Ishikawa (cell line): ENCODE data around the gene ZFX.

Source experiments
- CEBPB ChIP-seq: IDR thresholded peaks from 2 replicates; pipeline ENCODE4 v1.6.1; 2012
- CREB1 ChIP-seq: IDR thresholded peaks from 2 replicates; pipeline ENCODE4 v1.6.1; 2012; ENCODE audit warnings: low read depth
- EGR1 ChIP-seq: IDR thresholded peaks from 2 replicates; pipeline ENCODE4 v1.6.1; 2012
- EP300 ChIP-seq: IDR thresholded peaks from 2 replicates; pipeline ENCODE4 v1.6.1; 2012; ENCODE audit warnings: borderline replicate concordance
- FOXM1 ChIP-seq: IDR thresholded peaks from 2 replicates; pipeline ENCODE4 v1.6.1; 2012; ENCODE audit warnings: low read depth, borderline replicate concordance
- NFIC ChIP-seq: IDR thresholded peaks from 2 replicates; pipeline ENCODE4 v1.6.1; 2012
- RAD21 ChIP-seq: IDR thresholded peaks from 2 replicates; pipeline ENCODE4 v1.6.1; 2012; ENCODE audit warnings: low read depth
- TAF1 ChIP-seq: IDR thresholded peaks from 2 replicates; pipeline ENCODE4 v1.6.1; 2012; ENCODE audit warnings: low read depth, mild to moderate bottlenecking
- TCF12 ChIP-seq: IDR thresholded peaks from 2 replicates; pipeline ENCODE4 v1.6.1; 2012; ENCODE audit warnings: low read depth
- TEAD4 ChIP-seq: IDR thresholded peaks from 2 replicates; pipeline ENCODE4 v1.6.1; 2012
- YY1 ChIP-seq: IDR thresholded peaks from 2 replicates; pipeline ENCODE4 v1.6.1; 2012; ENCODE audit warnings: low read depth
- ZBTB7A ChIP-seq: IDR thresholded peaks from 2 replicates; pipeline ENCODE4 v1.6.1; 2012; ENCODE audit warnings: low read depth
- TF ChIP-seq, protein P1 (sequence below): IDR thresholded peaks from 2 replicates; pipeline ENCODE4 v1.6.1; 2012
- TF ChIP-seq, protein P2 (sequence below): IDR thresholded peaks from 2 replicates; pipeline ENCODE4 v1.6.1; 2012
- TF ChIP-seq, protein P3 (sequence below): IDR thresholded peaks from 2 replicates; pipeline ENCODE4 v1.6.1; 2012; ENCODE audit warnings: low read depth, mild to moderate bottlenecking

ZFX gene

GRCh38 chrX:24133312-24133711 is 16.2 kb upstream of the ZFX start:
- TF ChIP-seq CEBPB (no peak), ZBTB7A (no peak), EGR1 (no peak), YY1 (no peak), RAD21 (no peak)

DNA sequence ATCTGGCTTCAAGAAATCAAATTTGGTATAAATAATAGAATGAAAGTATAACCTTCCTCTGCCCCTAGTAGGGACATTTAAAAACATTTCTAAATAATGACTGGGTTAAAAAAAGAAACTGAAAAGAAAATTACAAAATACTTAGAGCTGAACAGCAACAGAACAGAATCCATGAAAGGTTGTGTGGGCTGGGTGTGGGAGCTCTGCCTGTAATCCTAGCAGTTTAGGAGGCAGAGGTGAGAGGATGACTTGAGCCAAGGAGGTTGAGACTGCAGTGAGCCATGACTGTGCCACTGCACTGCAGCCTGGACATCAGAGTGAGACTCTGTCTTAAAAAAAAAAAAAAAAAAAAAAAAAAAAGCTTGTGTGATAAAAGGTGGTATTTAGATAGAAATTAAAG is 12.3 kb upstream of the ZFX start:
- TF ChIP-seq, protein P1, sequence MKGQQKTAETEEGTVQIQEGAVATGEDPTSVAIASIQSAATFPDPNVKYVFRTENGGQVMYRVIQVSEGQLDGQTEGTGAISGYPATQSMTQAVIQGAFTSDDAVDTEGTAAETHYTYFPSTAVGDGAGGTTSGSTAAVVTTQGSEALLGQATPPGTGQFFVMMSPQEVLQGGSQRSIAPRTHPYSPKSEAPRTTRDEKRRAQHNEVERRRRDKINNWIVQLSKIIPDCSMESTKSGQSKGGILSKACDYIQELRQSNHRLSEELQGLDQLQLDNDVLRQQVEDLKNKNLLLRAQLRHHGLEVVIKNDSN, result no peak
- no peak for TF ChIP-seq TCF12
- no peak for TF ChIP-seq RAD21
- TF ChIP-seq ZBTB7A, result no peak

DNA sequence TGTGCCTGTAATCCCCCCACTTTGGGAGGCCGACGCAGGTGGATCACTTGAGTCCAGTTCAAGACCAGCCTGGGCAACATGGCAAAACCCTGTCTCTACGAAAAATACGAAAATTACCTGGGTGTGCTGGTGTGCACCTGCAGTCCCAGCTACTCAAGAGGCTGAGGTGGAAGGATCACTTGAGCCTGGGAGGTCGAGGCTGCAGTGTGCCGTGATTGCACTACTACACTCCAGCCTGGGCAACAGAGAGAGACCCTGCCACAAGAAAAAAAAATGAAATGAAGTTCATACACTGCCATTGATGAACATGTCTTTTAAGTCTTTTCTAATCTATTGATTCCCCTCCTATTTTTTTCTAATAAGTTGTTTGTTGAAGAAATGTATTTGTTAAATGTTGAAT is 5.0 kb upstream of the ZFX start:
- TF ChIP-seq, protein P2, sequence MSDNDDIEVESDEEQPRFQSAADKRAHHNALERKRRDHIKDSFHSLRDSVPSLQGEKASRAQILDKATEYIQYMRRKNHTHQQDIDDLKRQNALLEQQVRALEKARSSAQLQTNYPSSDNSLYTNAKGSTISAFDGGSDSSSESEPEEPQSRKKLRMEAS, result no peak
- TF ChIP-seq CREB1 (no peak), RAD21 (no peak), TEAD4 (no peak), NFIC (no peak), FOXM1 (no peak), TAF1 (no peak), EGR1 (no peak), CEBPB (no peak), EP300 (no peak), YY1 (no peak), TCF12 (no peak), ZBTB7A (no peak)
- TF ChIP-seq, protein P1, result no peak
- TF ChIP-seq, protein P3, sequence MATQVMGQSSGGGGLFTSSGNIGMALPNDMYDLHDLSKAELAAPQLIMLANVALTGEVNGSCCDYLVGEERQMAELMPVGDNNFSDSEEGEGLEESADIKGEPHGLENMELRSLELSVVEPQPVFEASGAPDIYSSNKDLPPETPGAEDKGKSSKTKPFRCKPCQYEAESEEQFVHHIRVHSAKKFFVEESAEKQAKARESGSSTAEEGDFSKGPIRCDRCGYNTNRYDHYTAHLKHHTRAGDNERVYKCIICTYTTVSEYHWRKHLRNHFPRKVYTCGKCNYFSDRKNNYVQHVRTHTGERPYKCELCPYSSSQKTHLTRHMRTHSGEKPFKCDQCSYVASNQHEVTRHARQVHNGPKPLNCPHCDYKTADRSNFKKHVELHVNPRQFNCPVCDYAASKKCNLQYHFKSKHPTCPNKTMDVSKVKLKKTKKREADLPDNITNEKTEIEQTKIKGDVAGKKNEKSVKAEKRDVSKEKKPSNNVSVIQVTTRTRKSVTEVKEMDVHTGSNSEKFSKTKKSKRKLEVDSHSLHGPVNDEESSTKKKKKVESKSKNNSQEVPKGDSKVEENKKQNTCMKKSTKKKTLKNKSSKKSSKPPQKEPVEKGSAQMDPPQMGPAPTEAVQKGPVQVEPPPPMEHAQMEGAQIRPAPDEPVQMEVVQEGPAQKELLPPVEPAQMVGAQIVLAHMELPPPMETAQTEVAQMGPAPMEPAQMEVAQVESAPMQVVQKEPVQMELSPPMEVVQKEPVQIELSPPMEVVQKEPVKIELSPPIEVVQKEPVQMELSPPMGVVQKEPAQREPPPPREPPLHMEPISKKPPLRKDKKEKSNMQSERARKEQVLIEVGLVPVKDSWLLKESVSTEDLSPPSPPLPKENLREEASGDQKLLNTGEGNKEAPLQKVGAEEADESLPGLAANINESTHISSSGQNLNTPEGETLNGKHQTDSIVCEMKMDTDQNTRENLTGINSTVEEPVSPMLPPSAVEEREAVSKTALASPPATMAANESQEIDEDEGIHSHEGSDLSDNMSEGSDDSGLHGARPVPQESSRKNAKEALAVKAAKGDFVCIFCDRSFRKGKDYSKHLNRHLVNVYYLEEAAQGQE, result no peak

DNA sequence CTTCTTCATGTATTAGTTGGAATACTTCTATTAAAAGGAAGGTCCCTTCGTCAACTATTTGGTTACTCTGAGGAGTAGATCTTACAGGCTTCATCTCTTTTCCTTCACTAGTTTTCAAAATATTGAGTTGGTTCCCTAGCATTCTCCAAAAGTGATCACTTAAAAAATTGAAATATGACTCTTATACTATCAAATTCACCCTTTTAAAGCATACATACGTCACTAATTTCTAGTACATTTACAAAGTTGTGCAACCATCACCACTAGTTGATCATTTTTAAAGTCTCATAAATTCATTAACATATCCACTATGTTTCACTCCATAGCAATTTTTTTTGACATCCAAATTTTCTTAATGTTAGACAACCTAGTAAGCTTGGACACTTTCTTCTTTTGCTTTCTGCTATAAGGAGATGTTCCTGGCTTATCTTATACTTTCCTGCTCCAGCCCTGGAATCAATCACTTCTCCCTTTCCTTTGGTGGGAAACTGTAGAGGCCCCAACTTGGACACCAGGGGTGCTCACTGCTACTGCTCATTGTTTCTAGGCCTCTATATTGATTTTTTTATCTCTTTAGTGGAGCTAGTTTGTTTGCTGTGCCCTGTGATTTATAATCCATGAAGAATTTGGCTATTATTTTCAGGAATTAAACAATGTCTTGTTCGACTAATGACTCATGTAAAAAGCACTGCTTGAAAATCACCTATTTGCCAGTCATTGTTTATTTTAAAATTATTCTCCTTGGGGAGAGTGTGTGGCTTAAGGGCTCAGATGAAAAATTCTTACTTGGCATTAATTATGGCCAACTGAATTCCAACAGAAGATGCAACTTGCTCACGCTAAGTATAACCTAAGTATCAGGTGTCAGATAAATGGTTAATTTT is 4.0 kb upstream of the ZFX start:
- 0 out of 2 replicates have a peak, but pooled peaks have one; percentile 27 for TF ChIP-seq FOXM1
- no peak for TF ChIP-seq CREB1
- TF ChIP-seq, protein P1, result no peak
- TF ChIP-seq EP300, result 0 out of 2 replicates have a peak, but pooled peaks have one; percentile 37
- TF ChIP-seq TEAD4, result no peak; the same call in 1 of the 2 replicates
- no peak for TF ChIP-seq TAF1
- no peak for TF ChIP-seq ZBTB7A
- no peak for TF ChIP-seq EGR1
- TF ChIP-seq, protein P3, result no peak
- TF ChIP-seq CEBPB, result 0 out of 2 replicates have a peak, but pooled peaks have one; percentile 9
- no peak for TF ChIP-seq RAD21
- peak; percentile 40; the same call in 1 of the 2 replicates for TF ChIP-seq NFIC
- TF ChIP-seq TCF12, result peak; percentile 54
- TF ChIP-seq YY1, result no peak
- TF ChIP-seq, protein P2, result no peak

DNA sequence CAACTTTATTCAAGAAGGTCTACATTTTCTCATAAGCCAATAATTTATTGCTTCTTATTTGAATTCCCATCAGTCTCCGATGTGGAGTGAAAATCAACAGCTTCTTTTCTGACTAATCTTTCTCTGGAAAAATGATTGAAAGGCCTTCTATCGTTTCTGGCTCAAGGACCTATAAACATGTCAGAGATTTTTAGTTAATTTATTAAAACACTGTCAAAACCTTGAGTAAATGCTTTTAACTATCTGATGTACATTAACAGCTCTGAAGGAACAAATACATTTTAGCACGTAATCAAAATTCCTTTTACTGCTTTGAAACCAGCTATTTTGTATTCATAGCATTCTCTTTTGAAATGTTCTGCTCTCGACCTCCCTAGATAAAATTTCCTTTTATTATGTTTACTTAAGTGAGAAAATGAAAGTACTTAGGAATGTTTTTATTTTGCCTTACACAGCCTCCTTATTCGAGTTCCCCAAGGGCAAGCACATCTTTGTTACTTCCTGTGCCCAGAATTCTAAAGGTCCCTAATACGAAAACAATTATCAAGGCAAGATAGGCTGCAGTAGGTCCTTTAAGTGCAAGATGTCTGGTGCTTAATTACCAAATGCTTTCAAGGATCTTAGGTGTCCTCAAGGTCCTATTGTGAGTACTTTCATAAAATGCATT is 3.1 kb upstream of the ZFX start:
- TF ChIP-seq, protein P1, result no peak
